Mesothelial cell of epicardium (in vitro differentiated cells): Measurements from ENCODE around the gene SIK2. TPM values are rescaled to one million over a fixed set of nuclear protein-coding genes. Genes with fewer than 3 reads are reported as not detected.

Source experiments
- total RNA-seq: library from RNA; stranded (reverse); gene quantifications from 3 replicates; pipeline ENCODE4 v1.2.1, GENCODE V29; 2021

SIK2 gene
- total RNA-seq, 1 donor from 2014 or later = 17.1 TPM

Other genes with a start within 250 kb of the SIK2 start
- 0.25 TPM in 1 of 3 replicates, not detected in the others for gene POU2AF1, start 223.2 kb upstream of the SIK2 start, total RNA-seq
- gene BTG4, start 90.1 kb upstream of the SIK2 start, total RNA-seq = not detected in 3 replicates
- not detected in 3 replicates for gene HOATZ, start 87.7 kb upstream of the SIK2 start, total RNA-seq
- gene LAYN, start 61.7 kb upstream of the SIK2 start, total RNA-seq = 12.5 to 15.3 TPM (median 12.5 TPM) in 3 replicates
- gene PPP2R1B, start 163.9 kb downstream of the SIK2 start, total RNA-seq = 29.2 to 34.8 TPM (median 33.8 TPM) in 3 replicates